ENCODE results near the gene PKD2L1.
"Not testable (repeated sequence)": the region's sequence is repeated elsewhere in the genome, so short reads cannot be mapped to it uniquely, and the experiment has no call there.

The PKD2L1 gene

GRCh38 chr10:100328198-100328597 lies 1.8 kb downstream of the PKD2L1 start:
- no peak for DNase-seq

- no peak for DNase-seq
Measured at GRCh38 chr10:100327718-100328009, 2.4 kb downstream of the PKD2L1 start.

- DNase-seq = no peak
Measured at GRCh38 chr10:100327007-100327717, 2.9 kb downstream of the PKD2L1 start.

- DNase-seq = no peak
Measured at GRCh38 chr10:100325158-100325557, 4.9 kb downstream of the PKD2L1 start.

- no peak for DNase-seq
Measured at GRCh38 chr10:100319707-100320402, 10.2 kb downstream of the PKD2L1 start.

- no peak for DNase-seq
Measured at GRCh38 chr10:100318207-100318606, 11.8 kb downstream of the PKD2L1 start.

- DNase-seq = no peak
Measured at GRCh38 chr10:100315615-100316014, 14.4 kb downstream of the PKD2L1 start.

GRCh38 chr10:100311298-100311697 lies 18.7 kb downstream of the PKD2L1 start:
- no peak for DNase-seq

GRCh38 chr10:100307684-100308083 lies 22.3 kb downstream of the PKD2L1 start:
- DNase-seq = no peak

- no peak for DNase-seq
Measured at GRCh38 chr10:100306861-100307260, 23.2 kb downstream of the PKD2L1 start.

- no peak for DNase-seq
Measured at GRCh38 chr10:100304414-100304813, 25.6 kb downstream of the PKD2L1 start.

- DNase-seq = no peak
Measured at GRCh38 chr10:100303724-100304319, 26.2 kb downstream of the PKD2L1 start.

GRCh38 chr10:100301123-100301522 lies 28.9 kb downstream of the PKD2L1 start:
- not testable (repeated sequence) for DNase-seq

- no peak for DNase-seq
Measured at GRCh38 chr10:100297242-100297641, 32.8 kb downstream of the PKD2L1 start.

- DNase-seq = no peak
Measured at GRCh38 chr10:100293066-100293465, 37.0 kb downstream of the PKD2L1 start.

GRCh38 chr10:100292300-100292699 lies 37.7 kb downstream of the PKD2L1 start:
- not testable (repeated sequence) for DNase-seq

- no peak for DNase-seq
Measured at GRCh38 chr10:100291356-100291755, 38.7 kb downstream of the PKD2L1 start.

GRCh38 chr10:100289641-100290040 lies 40.4 kb downstream of the PKD2L1 start:
- no peak for DNase-seq

GRCh38 chr10:100288196-100288595 lies 41.8 kb downstream of the PKD2L1 start:
- DNase-seq = no peak

GRCh38 chr10:100287756-100288155 lies 42.3 kb downstream of the PKD2L1 start:
- no peak for DNase-seq

- peak; percentile 5 for DNase-seq
Measured at GRCh38 chr10:100286051-100287033, 43.7 kb downstream of the PKD2L1 start, which contains the start of gene BLOC1S2. TSS of gene BLOC1S2 (minus strand) at chr10:100286680. CDS start at chr10:100286659, 21 bp downstream.

- not testable (repeated sequence) for DNase-seq
Measured at GRCh38 chr10:100285326-100285725, 44.7 kb downstream of the PKD2L1 start.

GRCh38 chr10:100282907-100283306 lies 47.1 kb downstream of the PKD2L1 start:
- DNase-seq = no peak

Data from NCI-H2029 treated with DMSO at 0.1 percent for 48 hours (cell line).